Choroid plexus epithelial cell (primary cell): Measurements from ENCODE around the gene BACE2.

Experiments
- DNase-seq: peaks from one replicate; pipeline ENCODE4 v3.0.0-alpha.2; 2010; ENCODE audit warnings: low read depth
- H3K4me3 ChIP-seq: 2 replicates; pipeline ENCODE4 v1.5.1; 2011; ENCODE audit warnings: low read depth, mild to moderate bottlenecking, control low read depth, low read length, moderate library complexity
- CTCF ChIP-seq: conservative IDR thresholded peaks from 2 replicates; pipeline ENCODE4 v1.5.1; 2011; ENCODE audit warnings: low read depth, mild to moderate bottlenecking, control low read depth, inconsistent platforms, low read length, moderate library complexity

Gene BACE2

DNA sequence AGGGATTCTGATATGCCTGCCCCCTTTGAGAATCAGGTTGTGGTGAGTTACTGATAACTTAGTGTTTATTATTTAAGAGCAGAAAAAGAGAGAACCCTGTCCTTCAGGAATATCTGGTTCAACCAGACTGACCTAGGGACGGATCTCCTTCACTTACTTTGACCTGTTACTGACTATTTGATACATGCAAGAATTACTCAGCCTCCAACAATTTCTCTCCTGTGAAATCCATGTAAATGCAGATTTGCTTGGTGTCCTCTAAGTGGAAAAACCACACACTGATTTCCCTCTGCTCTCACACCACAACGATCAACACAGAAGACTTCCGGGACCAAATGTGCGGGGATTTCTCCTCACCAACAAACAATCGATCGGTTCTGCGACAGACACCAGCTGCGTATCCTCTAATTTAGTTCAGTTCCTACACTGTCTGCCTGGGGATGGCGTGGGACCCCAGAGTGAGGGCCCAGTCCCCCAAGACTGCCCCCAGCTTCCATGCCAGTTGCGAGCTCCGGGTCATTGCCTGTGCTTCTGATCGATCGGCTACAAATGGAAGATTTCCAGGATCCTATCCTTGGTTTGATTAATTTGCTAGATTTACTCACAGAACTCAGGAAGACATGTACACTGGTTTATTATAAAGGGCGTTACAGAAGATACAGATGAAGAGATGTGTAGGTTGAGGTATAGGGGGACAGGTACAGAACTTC, 51.7 kb downstream of the BACE2 start:
- DNase-seq = no peak
- no peak for TF ChIP-seq CTCF
- no peak overlapping the region for H3K4me3 ChIP-seq

- TF ChIP-seq CTCF = no peak
- DNase-seq = no peak
Measured at GRCh38 chr21:41220208-41220733, 52.3 kb downstream of the BACE2 start.

DNA sequence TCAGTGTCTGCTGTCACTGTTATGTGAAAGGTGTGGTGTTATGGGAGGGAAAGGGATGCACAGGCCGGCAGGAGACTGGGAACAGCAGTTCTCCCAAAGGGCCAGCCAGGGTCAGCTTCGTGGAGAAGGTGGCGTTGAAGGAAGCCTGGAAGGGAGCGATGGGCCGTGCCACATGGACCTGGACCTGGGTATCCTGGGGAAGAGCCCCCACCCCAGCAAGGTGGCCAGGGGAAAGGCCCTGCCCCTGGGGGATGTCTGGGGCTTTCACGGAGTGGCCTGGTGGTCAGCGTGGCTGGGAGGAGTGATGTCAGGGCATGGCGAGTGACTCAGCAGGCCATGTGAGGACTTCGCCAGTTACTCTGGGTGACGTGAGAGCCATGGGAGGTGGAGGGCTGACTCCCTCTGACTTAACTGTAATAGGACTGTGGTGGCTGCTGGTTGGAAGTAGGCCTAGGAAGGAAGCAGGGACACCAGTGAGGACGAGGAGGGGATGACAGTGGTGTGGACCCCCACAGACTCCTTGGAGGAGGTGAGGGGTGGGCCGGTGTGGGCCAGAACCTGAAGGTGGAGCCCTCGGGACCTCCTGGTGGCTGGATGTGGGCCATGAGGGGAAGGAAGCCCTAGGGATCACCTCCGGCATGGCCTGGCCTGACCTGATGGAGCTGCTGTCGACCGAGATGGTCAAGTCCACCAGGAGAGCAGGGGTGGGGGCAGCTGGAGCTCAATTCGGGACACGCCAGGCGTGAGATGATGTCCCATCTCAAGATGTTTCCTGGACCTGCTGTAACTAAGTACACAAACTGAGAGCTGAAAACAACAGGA, 54.5 kb downstream of the BACE2 start:
- TF ChIP-seq CTCF = no peak
- DNase-seq = no peak
- no peak overlapping the region for H3K4me3 ChIP-seq

More at GRCh38 chr21:41220208-41220733, 52.3 kb downstream of the BACE2 start:
- H3K4me3 ChIP-seq = no peak overlapping the region

- no peak for TF ChIP-seq CTCF
- H3K4me3 ChIP-seq = no peak overlapping the region
- no peak for DNase-seq
Measured at GRCh38 chr21:41226853-41227252, 58.9 kb downstream of the BACE2 start.

GRCh38 chr21:41227357-41228005, 59.5 kb downstream of the BACE2 start:
- no peak for DNase-seq

GRCh38 chr21:41228006-41228370, 60.0 kb downstream of the BACE2 start:
- no peak for TF ChIP-seq CTCF
- no peak overlapping the region for H3K4me3 ChIP-seq
- no peak for DNase-seq

More at GRCh38 chr21:41227357-41228005, 59.5 kb downstream of the BACE2 start:
- H3K4me3 ChIP-seq = no peak overlapping the region
- no peak for TF ChIP-seq CTCF
